Activated T-helper 17 cell treated with anti-CD3 and anti-CD28 coated beads, Interleukin-2, amount 50 U/mL, for 72 hours (primary cell): Measurements from ENCODE around the gene EEF1AKMT1. TPM values are rescaled to one million over a fixed set of nuclear protein-coding genes. Genes with fewer than 3 reads are reported as not detected.

Experiments used
- ATAC-seq: fragments of 150-1000 bp; cut with Tn5 transposase; replicated peaks from 2 replicates; pipeline ENCODE4 v1.10.0; 2021; ENCODE audit warnings: mild to moderate bottlenecking, moderate library complexity
- H3K27ac Mint-ChIP-seq: one replicate; pipeline ENCODE4 v1.8.0; 2022; ENCODE audit warnings: mixed read lengths
- H3K27me3 Mint-ChIP-seq: one replicate; pipeline ENCODE4 v1.8.0; 2022; ENCODE audit warnings: mixed read lengths
- H3K36me3 Mint-ChIP-seq: one replicate; pipeline ENCODE4 v1.8.0; 2022; ENCODE audit warnings: low read depth, mild to moderate bottlenecking, mixed read lengths
- H3K4me1 Mint-ChIP-seq: one replicate; pipeline ENCODE4 v1.8.0; 2022; ENCODE audit warnings: mixed read lengths
- H3K4me3 Mint-ChIP-seq: one replicate; pipeline ENCODE4 v1.8.0; 2022; ENCODE audit warnings: mild to moderate bottlenecking, mixed read lengths
- H3K9me3 Mint-ChIP-seq: one replicate; pipeline ENCODE4 v1.8.0; 2022; ENCODE audit warnings: mixed read lengths
- total RNA-seq, 2 donors: library from RNA; stranded (reverse); gene quantifications; one replicate each; pipeline ENCODE4 v1.2.3, GENCODE V29; 2022

Gene EEF1AKMT1
- total RNA-seq, 2 donors from 2014 or later: 12.1 to 15.6 TPM

DNA sequence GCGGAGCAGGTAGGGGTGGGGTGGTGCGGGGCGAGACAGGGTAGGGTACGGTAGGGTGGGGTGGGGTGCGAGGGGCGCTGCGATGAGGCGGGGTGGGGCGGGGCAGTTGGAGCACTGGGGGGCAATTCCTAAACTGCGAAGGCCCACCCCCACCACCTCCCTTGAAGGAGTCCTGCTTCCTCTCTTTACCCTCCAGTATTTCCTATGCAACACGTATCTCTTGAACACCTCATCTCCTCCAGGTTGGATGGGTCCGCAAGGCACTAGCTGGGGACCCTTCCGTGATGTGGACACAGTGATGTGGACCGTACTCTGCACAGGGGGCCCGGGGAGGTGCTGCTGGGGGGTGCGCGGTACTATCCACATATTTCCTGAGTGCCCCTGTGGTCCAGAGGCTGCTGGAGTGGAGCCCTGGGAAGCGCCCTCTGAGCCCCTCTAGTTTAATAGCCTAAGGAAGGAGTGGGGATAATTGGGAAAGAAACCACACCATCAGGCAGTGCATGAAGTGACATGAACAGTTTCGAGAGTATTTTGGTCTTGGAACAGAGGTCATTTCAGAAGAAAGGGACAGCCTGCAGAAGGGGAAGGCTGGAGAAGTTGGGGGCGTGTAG lies 69.2 kb downstream of the EEF1AKMT1 start:
- H3K27me3 Mint-ChIP-seq: peaks cover 15% of the 10 kb centered on the region
- no peak overlapping the region for H3K27ac Mint-ChIP-seq
- peak overlapping the region; percentile 69 for H3K4me3 Mint-ChIP-seq
- H3K36me3 Mint-ChIP-seq: no peaks in the 10 kb centered on the region
- H3K4me1 Mint-ChIP-seq: peaks cover 4% of the 10 kb centered on the region
- no peaks in the 10 kb centered on the region for H3K9me3 Mint-ChIP-seq
- ATAC-seq: no peak

DNA sequence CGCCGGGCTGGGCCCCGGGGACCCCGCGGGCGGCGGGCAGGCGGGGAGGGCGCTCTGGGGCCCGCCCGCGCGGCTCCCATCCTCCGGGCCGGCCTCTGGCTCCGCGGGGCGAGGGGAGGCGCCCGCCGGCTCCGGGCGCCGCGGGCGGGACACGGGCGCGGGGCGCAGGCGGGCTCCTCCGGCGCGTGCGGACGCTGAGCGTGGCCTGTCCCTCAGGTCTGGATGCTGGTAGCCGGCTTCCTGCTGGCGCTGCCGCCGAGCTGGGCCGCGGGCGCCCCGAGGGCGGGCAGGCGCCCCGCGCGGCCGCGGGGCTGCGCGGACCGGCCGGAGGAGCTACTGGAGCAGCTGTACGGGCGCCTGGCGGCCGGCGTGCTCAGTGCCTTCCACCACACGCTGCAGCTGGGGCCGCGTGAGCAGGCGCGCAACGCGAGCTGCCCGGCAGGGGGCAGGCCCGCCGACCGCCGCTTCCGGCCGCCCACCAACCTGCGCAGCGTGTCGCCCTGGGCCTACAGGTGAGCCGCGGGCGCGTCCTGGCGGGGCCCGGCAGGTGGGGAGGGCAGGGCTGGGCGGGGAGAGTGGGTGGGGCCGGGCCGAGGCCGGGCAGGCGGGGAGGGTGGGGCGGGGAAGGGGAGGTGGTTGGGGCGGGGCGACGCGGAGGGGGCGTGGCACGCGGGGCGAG lies 69.8 kb downstream of the EEF1AKMT1 start:
- ATAC-seq: peak; percentile 86
- Mint-ChIP-seq H3K4me3 (peak overlapping the region; percentile 69), H3K4me1 (peaks cover 4% of the 10 kb centered on the region), H3K27ac (no peak overlapping the region), H3K27me3 (peaks cover 17% of the 10 kb centered on the region), H3K9me3 (no peaks in the 10 kb centered on the region), H3K36me3 (no peaks in the 10 kb centered on the region)

DNA sequence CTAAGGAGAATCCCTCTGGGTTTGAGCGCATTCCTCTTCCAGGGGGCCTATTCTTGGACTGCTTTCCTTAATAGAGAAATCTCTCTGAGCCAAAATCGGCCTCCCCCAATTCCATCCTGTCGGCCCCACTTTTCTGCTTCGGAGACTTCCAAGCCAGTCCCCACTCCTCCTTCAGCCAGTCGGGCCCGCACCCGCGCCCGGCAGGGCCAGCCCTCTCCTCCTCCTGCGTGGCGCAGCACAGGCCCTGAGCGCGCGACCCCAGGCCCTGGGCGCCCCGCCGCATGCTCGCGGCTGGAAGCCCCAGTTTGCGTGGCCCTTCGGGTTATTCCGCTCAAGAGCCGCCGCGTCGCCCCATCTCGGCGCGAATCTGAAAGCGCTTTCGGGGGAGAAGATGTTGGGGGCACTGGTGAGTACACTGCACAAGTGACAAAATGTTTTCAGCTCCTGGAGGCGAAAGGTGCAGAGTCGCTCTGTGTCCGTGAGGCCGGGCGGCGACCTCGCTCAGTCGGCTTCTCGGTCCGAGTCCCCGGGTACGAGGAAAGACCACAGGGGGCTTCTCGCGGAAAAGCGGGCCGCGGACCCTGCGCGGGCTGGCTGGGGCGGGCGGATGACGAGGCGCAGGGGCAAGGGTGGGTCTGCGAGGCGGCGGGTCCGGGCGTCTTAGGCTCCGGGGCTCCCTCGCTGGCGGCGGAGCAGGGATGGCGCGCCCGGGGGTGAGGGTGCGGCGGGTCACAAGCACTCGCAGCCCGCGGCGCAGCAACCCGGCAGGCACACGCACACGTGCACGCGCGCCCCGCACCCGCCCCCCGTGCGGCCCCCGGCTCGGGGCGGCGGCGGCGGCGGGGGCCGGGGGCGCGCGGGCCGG lies 70.6 kb downstream of the EEF1AKMT1 start, which contains the start of gene IL17D:
IL17D (plus strand) TSS at position 785 of the 865 bp plus-strand sequence. CDS start 303 bp downstream, outside the sequence.
- ATAC-seq: peak; percentile 34
- peaks cover 23% of the 10 kb centered on the region for H3K27me3 Mint-ChIP-seq
- peaks cover 4% of the 10 kb centered on the region for H3K4me1 Mint-ChIP-seq
- no peak within 1 kb of the TSS for H3K27ac Mint-ChIP-seq
- no peaks in the 10 kb centered on the region for H3K9me3 Mint-ChIP-seq
- H3K4me3 Mint-ChIP-seq: peak within 1 kb of the TSS; percentile 85
- no peaks in the 10 kb centered on the region for H3K36me3 Mint-ChIP-seq

DNA sequence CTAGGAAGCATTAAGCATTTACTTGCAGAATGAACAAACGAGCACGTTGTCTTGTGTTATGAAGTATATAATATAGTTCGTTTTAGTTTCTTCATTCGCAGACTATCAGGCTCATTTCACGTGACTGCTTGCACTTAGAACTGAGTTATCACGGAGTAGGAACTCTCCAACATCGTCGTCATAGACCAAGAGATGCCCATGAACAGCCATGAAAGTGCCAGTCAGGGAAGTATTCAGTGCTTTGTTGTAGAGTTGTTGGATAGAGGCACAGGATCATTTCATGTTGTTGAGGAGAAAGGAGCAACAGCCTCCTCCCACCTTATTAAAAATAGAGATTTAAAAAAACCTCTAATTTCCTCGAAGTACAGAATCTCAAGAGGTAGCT lies 71.2 kb downstream of the EEF1AKMT1 start:
- Mint-ChIP-seq H3K4me1 (peaks cover 4% of the 10 kb centered on the region), H3K36me3 (no peaks in the 10 kb centered on the region), H3K27me3 (peaks cover 25% of the 10 kb centered on the region), H3K9me3 (no peaks in the 10 kb centered on the region), H3K4me3 (peak overlapping the region; percentile 85), H3K27ac (no peak overlapping the region)
- ATAC-seq: no peak

DNA sequence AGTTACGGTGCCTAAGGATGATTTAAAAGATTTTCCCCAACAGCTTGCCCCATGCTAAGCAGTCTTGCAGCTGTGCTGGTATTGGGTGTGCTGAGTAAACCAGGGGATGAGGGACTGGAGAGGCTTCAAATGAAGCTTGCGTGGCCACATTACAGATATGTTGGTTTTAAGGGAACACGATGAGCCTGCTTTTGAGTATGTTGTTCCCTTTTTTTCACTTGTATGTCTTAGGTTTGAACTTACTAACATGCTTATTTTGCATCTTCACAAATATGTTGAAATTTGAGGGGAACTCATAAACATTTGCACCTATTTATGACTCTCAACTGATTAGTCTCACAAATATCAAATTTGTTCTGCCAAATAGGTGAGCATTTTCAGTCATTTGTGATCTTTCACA lies 72.3 kb downstream of the EEF1AKMT1 start:
- no peak for ATAC-seq
- Mint-ChIP-seq H3K27ac (no peak overlapping the region), H3K9me3 (no peaks in the 10 kb centered on the region), H3K27me3 (peaks cover 27% of the 10 kb centered on the region), H3K4me3 (peak overlapping the region; percentile 85), H3K4me1 (peaks cover 2% of the 10 kb centered on the region), H3K36me3 (no peaks in the 10 kb centered on the region)

DNA sequence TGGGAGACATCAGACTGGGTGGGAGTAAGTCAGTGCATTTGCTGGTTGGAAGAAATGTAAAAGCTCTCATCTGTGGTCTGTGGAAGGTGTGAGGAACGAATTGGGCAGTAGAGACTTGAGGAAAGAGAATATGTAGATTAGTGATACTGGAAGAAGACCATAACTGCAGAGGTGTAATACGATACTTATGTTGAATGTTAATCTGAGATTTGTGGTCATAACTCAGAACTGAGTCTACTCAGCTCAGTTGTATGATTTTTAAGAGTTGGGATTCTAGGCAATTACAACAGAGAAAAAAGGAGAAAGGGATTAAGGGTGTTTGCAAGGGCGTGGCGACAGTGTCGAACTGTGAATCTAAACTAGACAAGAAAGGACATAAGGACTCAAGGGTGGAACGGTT lies 73.5 kb downstream of the EEF1AKMT1 start:
- Mint-ChIP-seq H3K27me3 (peaks cover 32% of the 10 kb centered on the region), H3K4me1 (no peaks in the 10 kb centered on the region), H3K4me3 (no peak overlapping the region), H3K9me3 (no peaks in the 10 kb centered on the region), H3K36me3 (no peaks in the 10 kb centered on the region), H3K27ac (no peak overlapping the region)
- no peak for ATAC-seq

DNA sequence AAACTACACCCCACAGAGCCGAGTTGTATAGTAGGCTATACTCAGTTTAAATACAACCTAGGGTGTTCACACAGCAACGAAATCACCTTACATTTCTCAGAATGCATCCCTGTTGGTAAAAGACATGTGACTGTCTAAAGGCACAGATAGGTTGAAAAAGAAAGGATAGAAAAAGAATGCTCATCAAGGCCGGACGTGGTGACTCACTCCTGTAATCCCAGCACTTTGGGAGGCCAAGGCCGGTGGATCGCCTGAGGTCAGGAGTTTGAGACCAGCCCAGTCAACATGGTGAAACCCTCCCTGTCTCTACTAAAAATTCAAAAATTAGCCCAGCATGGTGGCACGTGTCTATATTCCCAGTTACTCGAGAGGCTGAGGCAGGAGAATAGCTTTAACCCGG lies 74.0 kb downstream of the EEF1AKMT1 start:
- Mint-ChIP-seq H3K9me3 (no peaks in the 10 kb centered on the region), H3K27ac (no peak overlapping the region), H3K4me1 (no peaks in the 10 kb centered on the region), H3K27me3 (peaks cover 32% of the 10 kb centered on the region), H3K4me3 (no peak overlapping the region), H3K36me3 (no peaks in the 10 kb centered on the region)
- ATAC-seq: no peak

DNA sequence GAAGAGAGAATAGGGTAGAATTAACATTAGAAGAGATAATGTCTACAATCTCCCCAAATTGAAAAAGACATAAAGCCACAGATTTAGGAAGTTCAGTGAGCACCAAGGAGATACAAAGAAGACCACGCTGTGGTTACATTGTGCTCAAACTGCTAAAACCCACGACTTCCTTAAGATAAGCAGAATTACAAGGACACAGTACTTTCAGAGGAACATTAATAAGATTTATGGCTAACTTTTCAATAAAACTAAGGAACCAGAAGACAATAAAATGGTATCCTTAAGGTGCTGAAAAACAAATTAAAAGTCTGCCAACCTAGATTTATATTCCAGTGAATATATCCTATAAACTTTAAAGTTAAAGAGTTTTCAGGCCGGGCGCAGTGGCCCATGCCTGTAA lies 77.7 kb downstream of the EEF1AKMT1 start:
- Mint-ChIP-seq H3K4me3 (no peak overlapping the region), H3K27ac (no peak overlapping the region), H3K27me3 (peaks cover 28% of the 10 kb centered on the region), H3K9me3 (no peaks in the 10 kb centered on the region), H3K4me1 (no peaks in the 10 kb centered on the region), H3K36me3 (no peaks in the 10 kb centered on the region)
- ATAC-seq: no peak

DNA sequence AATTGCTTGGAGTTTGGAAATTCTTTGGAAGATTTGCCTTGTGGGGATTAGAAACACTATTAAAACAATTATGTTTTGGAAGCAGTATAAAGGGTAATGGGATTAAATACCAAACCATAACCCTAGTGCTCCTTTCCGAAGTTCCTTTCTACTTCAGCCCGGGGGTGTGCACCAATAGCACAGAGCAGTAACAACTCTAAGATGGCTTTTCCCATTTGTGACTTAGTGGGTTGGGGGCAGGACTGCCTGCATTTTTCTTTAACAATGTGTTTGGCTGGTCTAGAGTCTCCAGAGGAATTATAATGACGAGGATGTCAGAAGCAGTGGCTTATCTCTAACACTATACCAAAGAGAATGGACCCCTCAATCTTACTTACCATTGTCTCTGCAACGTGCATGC lies 82.1 kb downstream of the EEF1AKMT1 start:
- Mint-ChIP-seq H3K27me3 (peaks cover 6% of the 10 kb centered on the region), H3K4me1 (no peaks in the 10 kb centered on the region), H3K9me3 (no peaks in the 10 kb centered on the region), H3K4me3 (no peak overlapping the region), H3K36me3 (no peaks in the 10 kb centered on the region), H3K27ac (no peak overlapping the region)
- ATAC-seq: no peak

DNA sequence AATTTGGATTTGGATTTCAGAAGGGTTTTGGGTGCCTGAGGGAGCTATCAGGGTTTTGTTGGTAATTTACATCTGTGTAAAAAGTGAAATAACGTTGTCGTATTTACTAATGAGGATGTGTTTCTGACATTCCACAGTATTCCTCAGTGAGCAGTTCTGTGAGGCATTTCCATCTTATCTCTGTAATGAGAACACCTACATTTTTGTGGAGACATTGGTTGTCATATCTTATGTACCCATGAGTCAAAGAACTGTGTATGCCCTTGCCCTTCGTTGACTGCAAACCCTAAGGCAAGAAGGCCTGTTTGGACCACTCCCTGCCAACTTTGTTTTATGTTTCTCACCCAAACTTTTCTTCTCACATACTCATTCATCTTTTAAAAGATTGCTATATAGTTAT lies 84.5 kb downstream of the EEF1AKMT1 start:
- no peak for ATAC-seq
- H3K4me3 Mint-ChIP-seq: no peak overlapping the region
- no peaks in the 10 kb centered on the region for H3K4me1 Mint-ChIP-seq
- no peak overlapping the region for H3K27ac Mint-ChIP-seq
- no peaks in the 10 kb centered on the region for H3K27me3 Mint-ChIP-seq
- no peaks in the 10 kb centered on the region for H3K36me3 Mint-ChIP-seq
- H3K9me3 Mint-ChIP-seq: no peaks in the 10 kb centered on the region

DNA sequence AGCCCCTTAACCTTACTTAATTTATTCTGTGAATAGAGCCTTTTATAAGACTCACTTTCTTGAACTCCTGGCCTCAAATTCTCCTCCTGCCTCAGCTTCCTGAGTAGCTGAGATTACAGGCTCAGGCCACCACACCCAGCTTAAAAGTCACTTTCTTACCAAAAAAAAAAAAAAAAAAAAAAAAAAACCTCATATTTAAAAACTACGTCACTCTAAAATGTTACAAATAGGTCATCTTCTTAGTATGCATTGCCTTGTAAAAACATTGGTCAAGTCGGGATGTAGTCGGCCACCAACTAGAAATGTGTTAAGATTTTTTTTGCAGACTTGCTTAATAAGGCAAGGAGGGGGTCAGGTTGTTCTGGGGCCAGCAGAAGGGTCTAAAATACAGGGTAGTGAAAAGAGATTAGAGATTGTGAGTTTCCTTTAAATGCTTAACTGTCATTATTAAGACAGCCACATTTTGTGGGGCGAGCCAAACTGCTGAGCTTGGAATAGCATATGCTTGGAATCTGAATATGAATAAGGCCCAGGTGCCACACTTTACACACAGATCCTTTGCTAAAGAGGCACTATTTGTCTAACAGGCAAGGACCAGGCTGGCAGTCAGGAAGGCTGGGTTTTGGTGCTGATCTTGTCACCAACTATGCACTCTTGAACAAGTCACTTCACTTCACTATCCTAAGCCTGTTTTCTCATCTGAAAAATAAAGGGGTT lies 86.7 kb downstream of the EEF1AKMT1 start:
- no peaks in the 10 kb centered on the region for H3K9me3 Mint-ChIP-seq
- no peak overlapping the region for H3K4me3 Mint-ChIP-seq
- no peak for ATAC-seq
- no peaks in the 10 kb centered on the region for H3K36me3 Mint-ChIP-seq
- H3K27me3 Mint-ChIP-seq: no peaks in the 10 kb centered on the region
- H3K27ac Mint-ChIP-seq: no peak overlapping the region
- H3K4me1 Mint-ChIP-seq: no peaks in the 10 kb centered on the region

DNA sequence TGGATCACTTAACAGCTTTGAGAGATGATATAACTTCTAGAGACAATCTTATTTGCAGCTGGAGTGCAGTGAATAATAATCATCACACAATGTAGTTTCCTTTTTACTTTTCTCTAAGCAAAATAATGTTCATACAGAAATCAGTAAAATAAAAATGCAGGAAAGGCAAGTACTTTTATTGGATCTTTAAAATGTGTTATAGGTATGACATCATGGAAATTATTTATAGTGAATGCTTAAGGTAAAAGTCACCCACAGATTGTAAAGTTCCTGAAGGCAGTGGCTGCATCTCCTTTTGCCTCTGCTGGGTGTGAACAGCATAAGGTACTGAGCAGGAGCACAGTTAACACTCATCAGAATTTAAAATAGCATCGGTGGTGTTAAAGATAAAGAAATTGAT lies 87.6 kb downstream of the EEF1AKMT1 start:
- ATAC-seq: no peak
- Mint-ChIP-seq H3K27me3 (no peaks in the 10 kb centered on the region), H3K36me3 (no peaks in the 10 kb centered on the region), H3K4me3 (no peak overlapping the region), H3K27ac (no peak overlapping the region), H3K4me1 (no peaks in the 10 kb centered on the region), H3K9me3 (no peaks in the 10 kb centered on the region)

DNA sequence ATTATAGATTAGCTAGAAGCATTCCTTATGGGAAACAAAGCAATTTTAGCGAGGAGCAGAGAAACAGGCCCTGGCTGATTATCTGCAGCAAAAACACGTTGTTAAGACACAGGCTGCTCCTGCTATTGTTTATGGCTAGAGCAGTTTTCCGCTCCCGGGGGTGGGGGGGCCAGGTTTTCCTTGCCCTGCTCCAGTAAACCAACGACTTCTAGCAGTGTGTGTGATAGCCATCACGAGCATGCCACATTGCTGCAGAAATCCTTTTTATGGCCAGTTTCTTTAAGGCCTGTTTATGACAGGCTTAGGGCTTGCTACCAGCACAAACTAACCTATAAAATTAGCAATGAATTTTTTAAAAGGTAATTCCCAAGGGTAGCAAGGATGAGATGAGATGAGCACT lies 88.7 kb downstream of the EEF1AKMT1 start:
- no peak overlapping the region for H3K4me3 Mint-ChIP-seq
- ATAC-seq: no peak
- H3K27me3 Mint-ChIP-seq: no peaks in the 10 kb centered on the region
- no peaks in the 10 kb centered on the region for H3K9me3 Mint-ChIP-seq
- no peaks in the 10 kb centered on the region for H3K4me1 Mint-ChIP-seq
- no peak overlapping the region for H3K27ac Mint-ChIP-seq
- H3K36me3 Mint-ChIP-seq: no peaks in the 10 kb centered on the region

DNA sequence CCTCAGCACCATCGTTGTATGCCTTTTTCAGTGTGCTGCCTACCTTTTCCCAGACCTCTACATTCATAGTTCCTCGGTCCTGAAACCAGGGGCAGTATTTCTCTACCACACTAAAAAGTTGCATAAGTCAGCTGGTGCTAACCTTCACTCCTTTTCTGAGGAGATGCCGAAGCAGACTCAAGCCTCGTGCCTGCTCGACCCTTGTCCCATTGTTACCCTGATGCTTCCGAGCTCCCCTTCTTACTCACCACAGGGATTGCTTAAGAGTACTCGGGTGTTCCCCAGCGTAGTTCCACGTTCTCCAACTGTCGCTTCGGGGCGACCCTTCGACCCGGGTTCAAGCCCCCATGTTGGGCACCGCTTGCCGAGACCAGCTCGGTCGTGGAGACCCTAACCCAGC lies 89.2 kb downstream of the EEF1AKMT1 start:
- H3K27me3 Mint-ChIP-seq: no peaks in the 10 kb centered on the region
- ATAC-seq: no peak
- H3K4me1 Mint-ChIP-seq: no peaks in the 10 kb centered on the region
- H3K36me3 Mint-ChIP-seq: no peaks in the 10 kb centered on the region
- H3K9me3 Mint-ChIP-seq: no peaks in the 10 kb centered on the region
- no peak overlapping the region for H3K27ac Mint-ChIP-seq
- H3K4me3 Mint-ChIP-seq: no peak overlapping the region
